Neural crest cell (in vitro differentiated cells): ENCODE data around the gene RGS5. TPM values are rescaled to one million over a fixed set of nuclear protein-coding genes. Genes with fewer than 3 reads are reported as not detected.
"Not testable (repeated sequence)": the region's sequence is repeated elsewhere in the genome, so short reads cannot be mapped to it uniquely, and the experiment has no call there.

Source experiments
- DNase-seq: peaks from one replicate; pipeline ENCODE4 v3.0.0; 2021; ENCODE audit warnings: low read depth, mixed read lengths, low spot score
- H3K27ac Mint-ChIP-seq: one replicate; pipeline ENCODE4 v1.8.0; 2021; ENCODE audit warnings: mild to moderate bottlenecking, mixed read lengths; ENCODE audit not compliant: unreplicated experiment
- H3K27me3 Mint-ChIP-seq: 2 replicates; pipeline ENCODE4 v1.8.0; 2021; ENCODE audit warnings: low read depth, mild to moderate bottlenecking, mixed read lengths
- H3K36me3 Mint-ChIP-seq: 2 replicates; pipeline ENCODE4 v1.8.0; 2021; ENCODE audit warnings: low read depth, mild to moderate bottlenecking, mixed read lengths
- H3K4me1 Mint-ChIP-seq: 2 replicates; pipeline ENCODE4 v1.8.0; 2021; ENCODE audit warnings: mixed read lengths
- H3K4me3 Mint-ChIP-seq: one replicate; pipeline ENCODE4 v1.8.0; 2021; ENCODE audit warnings: mild to moderate bottlenecking, mixed read lengths
- H3K9me3 Mint-ChIP-seq: 2 replicates; pipeline ENCODE4 v1.8.0; 2021; ENCODE audit warnings: mixed read lengths
- total RNA-seq: library from RNA; stranded (reverse); gene quantifications from 2 replicates; pipeline ENCODE4 v1.2.1, GENCODE V29; 2021
- TF ChIP-seq, protein P1 (sequence below): fragments of 200-600 bp; sonication (generic); conservative IDR thresholded peaks from 2 replicates; pipeline ENCODE4 v1.5.0; 2021; ENCODE audit warnings: antibody characterized with exemption, mild to moderate bottlenecking

Gene RGS5
- total RNA-seq, 1 donor from 2014 or later, result 4.5 TPM

DNA sequence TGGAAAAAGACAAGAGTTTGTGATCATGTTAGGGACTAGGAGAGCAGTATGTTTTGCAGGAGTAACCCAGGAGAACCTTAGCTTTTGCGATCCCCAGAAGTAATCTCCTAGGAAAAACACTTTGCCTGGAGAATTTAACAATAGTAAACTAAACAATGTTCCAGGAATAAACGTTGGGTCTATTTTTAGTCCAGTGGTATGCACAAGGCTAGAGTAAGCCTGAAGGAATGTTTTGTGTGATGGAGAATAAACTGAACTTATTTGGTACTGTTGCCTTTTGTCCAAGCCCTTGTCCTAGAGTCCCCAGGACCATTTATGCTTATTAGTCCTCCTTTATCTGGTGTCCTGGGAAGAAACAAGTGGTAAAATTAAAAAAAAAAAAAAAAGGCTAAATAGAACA is 28.7 kb upstream of the RGS5 start:
- Mint-ChIP-seq H3K36me3 (no peaks in the 10 kb centered on the region), H3K27me3 (no peaks in the 10 kb centered on the region), H3K4me3 (no peak overlapping the region), H3K4me1 (peaks cover 6% of the 10 kb centered on the region), H3K9me3 (peaks cover 10% of the 10 kb centered on the region), H3K27ac (no peak overlapping the region)
- TF ChIP-seq, protein P1, sequence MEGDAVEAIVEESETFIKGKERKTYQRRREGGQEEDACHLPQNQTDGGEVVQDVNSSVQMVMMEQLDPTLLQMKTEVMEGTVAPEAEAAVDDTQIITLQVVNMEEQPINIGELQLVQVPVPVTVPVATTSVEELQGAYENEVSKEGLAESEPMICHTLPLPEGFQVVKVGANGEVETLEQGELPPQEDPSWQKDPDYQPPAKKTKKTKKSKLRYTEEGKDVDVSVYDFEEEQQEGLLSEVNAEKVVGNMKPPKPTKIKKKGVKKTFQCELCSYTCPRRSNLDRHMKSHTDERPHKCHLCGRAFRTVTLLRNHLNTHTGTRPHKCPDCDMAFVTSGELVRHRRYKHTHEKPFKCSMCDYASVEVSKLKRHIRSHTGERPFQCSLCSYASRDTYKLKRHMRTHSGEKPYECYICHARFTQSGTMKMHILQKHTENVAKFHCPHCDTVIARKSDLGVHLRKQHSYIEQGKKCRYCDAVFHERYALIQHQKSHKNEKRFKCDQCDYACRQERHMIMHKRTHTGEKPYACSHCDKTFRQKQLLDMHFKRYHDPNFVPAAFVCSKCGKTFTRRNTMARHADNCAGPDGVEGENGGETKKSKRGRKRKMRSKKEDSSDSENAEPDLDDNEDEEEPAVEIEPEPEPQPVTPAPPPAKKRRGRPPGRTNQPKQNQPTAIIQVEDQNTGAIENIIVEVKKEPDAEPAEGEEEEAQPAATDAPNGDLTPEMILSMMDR, result no peak
- DNase-seq, result no peak

DNA sequence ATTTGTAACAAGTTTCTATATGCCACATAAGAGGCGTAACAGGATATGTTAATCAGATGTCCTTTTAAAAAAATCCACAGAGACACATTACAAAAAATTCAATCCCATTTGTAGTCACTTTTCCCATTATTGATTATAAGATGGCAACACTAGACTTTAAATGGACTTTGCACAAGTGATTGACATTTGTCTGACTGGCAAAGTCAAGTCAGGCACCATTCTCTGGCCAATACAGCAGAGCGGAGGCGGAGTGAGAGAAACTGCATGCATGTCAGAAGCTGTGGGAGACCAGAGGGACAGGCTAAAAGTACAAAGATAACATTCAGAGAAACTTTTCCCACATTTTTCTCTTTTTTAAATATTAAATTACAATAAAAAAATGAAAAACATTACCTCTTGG is 28.1 kb upstream of the RGS5 start:
- DNase-seq, result no peak
- no peaks in the 10 kb centered on the region for H3K36me3 Mint-ChIP-seq

DNA sequence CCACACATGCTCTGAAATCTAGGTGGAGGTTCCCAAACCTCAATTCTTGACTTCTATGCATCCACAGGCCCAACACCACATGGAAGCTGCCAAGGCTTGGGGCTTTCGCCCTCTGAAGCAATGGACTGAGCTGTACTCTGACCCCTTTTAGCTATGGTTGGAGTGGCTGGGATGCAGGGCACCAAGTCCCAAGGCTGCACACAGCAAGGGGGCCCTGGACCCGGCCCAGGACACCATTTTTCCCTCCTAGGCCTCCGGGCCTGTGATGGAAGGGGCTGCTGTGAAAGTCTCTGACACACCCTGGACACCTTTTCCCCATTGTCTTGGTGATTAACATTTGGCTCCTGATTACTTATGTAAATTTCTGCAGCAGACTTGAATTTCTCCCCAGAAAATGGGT is 25.6 kb upstream of the RGS5 start:
- H3K4me1 Mint-ChIP-seq, H3K27me3 Mint-ChIP-seq, H3K36me3 Mint-ChIP-seq, DNase-seq, H3K4me3 Mint-ChIP-seq, H3K27ac Mint-ChIP-seq: not testable (repeated sequence)
- H3K9me3 Mint-ChIP-seq, result peaks cover 11% of the 10 kb centered on the region

More for the DNA sequence above, 28.1 kb upstream of the RGS5 start:
- Mint-ChIP-seq H3K27ac (no peak overlapping the region), H3K4me1 (peaks cover 6% of the 10 kb centered on the region), H3K9me3 (peaks cover 10% of the 10 kb centered on the region), H3K4me3 (no peak overlapping the region), H3K27me3 (no peaks in the 10 kb centered on the region)
- TF ChIP-seq, protein P1, result no peak

DNA sequence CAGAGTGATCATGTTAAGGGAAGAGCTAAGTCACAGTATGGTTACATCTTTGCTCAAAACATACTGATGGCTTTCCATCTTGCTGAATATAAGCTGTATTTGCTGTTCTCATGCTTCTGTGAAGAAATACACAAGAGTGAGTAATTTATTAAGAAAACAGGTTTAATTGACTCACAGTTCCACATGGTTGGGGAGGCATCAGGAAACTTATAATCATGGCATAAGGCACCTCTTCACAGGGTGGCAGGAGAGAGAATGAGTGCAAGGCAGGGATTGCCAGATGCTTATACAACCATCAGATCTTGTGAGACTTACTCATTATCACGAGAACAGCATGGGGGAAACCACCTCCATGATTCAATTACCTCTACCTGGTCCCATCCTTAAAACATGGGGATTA is 24.4 kb upstream of the RGS5 start:
- no peaks in the 10 kb centered on the region for H3K36me3 Mint-ChIP-seq
- no peak for DNase-seq
- peaks cover 11% of the 10 kb centered on the region for H3K9me3 Mint-ChIP-seq
- H3K27me3 Mint-ChIP-seq, result no peaks in the 10 kb centered on the region
- no peak overlapping the region for H3K4me3 Mint-ChIP-seq
- H3K27ac Mint-ChIP-seq, result no peak overlapping the region
- no peaks in the 10 kb centered on the region for H3K4me1 Mint-ChIP-seq
- TF ChIP-seq, protein P1, result no peak

DNA sequence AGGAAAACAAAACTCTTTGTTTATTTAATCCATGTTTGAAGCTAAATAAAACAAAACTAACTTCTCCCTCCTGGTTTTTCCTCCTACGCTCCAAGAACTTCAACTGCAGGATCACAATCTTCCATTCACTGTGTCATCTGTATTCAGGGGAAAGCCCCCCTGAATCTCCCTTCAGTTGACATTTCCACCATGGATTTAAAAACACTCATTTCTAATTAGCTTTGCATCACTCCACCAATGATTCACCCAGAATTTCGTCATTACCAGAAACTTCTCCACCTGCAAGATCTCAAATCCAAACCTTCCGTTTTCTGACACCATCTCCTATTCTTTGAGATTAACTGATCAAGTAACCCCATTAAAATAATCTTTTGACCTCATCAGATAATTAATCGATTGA is 10.9 kb upstream of the RGS5 start:
- H3K27me3 Mint-ChIP-seq, result no peaks in the 10 kb centered on the region
- DNase-seq, result no peak
- TF ChIP-seq, protein P1, result no peak
- H3K27ac Mint-ChIP-seq, result no peak overlapping the region
- H3K9me3 Mint-ChIP-seq, result no peaks in the 10 kb centered on the region
- H3K36me3 Mint-ChIP-seq, result no peaks in the 10 kb centered on the region
- H3K4me1 Mint-ChIP-seq, result no peaks in the 10 kb centered on the region
- H3K4me3 Mint-ChIP-seq, result no peak overlapping the region

DNA sequence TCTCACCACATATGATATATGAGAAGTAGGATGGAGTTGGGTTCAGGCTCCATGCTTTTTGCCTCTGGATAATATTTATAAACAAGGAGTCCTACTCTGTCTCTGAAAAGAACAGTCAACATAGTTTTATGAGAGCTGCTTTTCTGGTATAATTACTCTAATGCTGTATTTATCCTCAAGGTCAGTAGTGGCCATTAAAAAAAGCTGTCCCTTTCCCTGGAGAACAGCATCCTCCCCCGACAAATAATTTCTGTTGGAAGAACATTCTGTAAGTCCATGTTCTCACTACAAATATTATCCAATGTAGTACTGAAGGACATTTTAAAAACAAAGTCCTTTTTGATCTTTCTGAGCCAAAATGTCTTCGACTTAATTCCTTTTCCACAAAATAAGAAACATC is 9.0 kb upstream of the RGS5 start:
- Mint-ChIP-seq H3K36me3 (no peaks in the 10 kb centered on the region), H3K4me3 (no peak overlapping the region), H3K27ac (no peak overlapping the region), H3K9me3 (no peaks in the 10 kb centered on the region), H3K27me3 (no peaks in the 10 kb centered on the region), H3K4me1 (no peaks in the 10 kb centered on the region)
- TF ChIP-seq, protein P1, result no peak
- DNase-seq, result no peak
